HCT116 (cell line): ENCODE results near the gene ATP5PD.

Experiments
- CEBPB ChIP-seq: IDR thresholded peaks from 2 replicates; pipeline ENCODE4 v1.6.1; 2012; ENCODE audit warnings: low read depth
- CTCF ChIP-seq, 3 experiments: fragments of 200-600 bp in 1 of 3; sonication (generic) in 1 of 3; IDR thresholded peaks in 2 of 3; conservative IDR thresholded peaks in 1 of 3; 2 replicates each; pipeline ENCODE4 v1.5.1; 2012 to 2017; ENCODE audit warnings: low read depth in 2 of 3, low read length in 2 of 3, antibody characterized with exemption in 1 of 3, borderline replicate concordance in 1 of 3, control low read depth in 1 of 3, mild to moderate bottlenecking in 1 of 3, mixed read lengths in 1 of 3, mixed run types in 1 of 3, moderate library complexity in 1 of 3; ENCODE audit not compliant: insufficient read depth in 1 of 3
- POLR2A ChIP-seq: IDR thresholded peaks from 2 replicates; pipeline ENCODE4 v1.7.0; 2011; ENCODE audit warnings: borderline replicate concordance; ENCODE audit not compliant: insufficient read depth, insufficient read length; ENCODE audit errors: extremely low read depth
- TF ChIP-seq, protein P1 (sequence below): IDR thresholded peaks from 2 replicates; pipeline ENCODE4 v1.6.1; 2012

DNA sequence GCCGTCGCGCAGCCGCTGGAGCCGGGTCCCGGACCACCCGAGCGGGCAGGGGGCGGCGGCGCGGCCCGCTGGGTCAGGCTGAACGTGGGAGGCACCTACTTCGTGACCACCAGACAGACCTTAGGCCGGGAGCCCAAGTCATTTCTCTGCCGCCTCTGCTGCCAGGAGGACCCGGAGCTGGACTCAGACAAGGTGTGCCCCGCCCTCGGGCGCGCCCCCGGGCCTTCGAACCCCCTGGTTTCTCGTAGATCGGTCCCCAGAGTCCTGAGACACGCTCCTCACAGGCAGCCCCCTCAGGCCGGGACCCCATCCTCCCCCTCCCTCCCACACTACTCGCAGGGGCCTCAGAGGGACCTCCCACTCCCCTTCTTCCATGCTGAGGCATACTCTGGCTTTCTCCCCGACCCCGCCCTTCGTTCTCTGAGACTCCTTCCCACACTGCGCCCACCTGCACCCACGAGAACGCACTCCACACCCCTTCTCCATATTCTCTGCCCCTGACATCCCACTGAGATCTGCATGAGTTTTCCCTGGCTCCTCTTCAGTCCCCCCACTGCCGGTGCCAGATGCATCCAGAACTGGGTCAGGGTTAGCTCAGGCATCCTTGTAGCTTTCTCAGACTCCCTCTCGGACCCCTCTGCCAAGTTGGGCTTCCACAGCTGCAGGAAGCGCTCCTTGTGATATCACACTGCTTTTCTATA, 779 bp upstream of the ATP5PD start:
- TF ChIP-seq, protein P1, sequence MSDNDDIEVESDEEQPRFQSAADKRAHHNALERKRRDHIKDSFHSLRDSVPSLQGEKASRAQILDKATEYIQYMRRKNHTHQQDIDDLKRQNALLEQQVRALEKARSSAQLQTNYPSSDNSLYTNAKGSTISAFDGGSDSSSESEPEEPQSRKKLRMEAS: no peak
- TF ChIP-seq CTCF (IDR thresholded peaks at IDR 0.05 in 2 of 3, conservative IDR thresholded peaks at IDR 0.05 in 1 of 3; ENCODE audit: borderline replicate concordance in 1 of 3, insufficient read depth in 1 of 3, low read depth in 2 of 3, low read length in 2 of 3) (no peak), CEBPB (no peak), POLR2A (no peak)
